ENCODE data around the gene SAMD3.
"Not testable (repeated sequence)": the region's sequence is repeated elsewhere in the genome, so short reads cannot be mapped to it uniquely, and the experiment has no call there.

Gene SAMD3

GRCh38 chr6:130128326-130128725 lies 94.4 kb downstream of the SAMD3 start:
- no peak for DNase-seq

GRCh38 chr6:130127195-130127594 lies 95.6 kb downstream of the SAMD3 start:
- no peak for DNase-seq

- DNase-seq, result no peak
Observed at GRCh38 chr6:130122243-130122642, 100.5 kb downstream of the SAMD3 start.

DNA sequence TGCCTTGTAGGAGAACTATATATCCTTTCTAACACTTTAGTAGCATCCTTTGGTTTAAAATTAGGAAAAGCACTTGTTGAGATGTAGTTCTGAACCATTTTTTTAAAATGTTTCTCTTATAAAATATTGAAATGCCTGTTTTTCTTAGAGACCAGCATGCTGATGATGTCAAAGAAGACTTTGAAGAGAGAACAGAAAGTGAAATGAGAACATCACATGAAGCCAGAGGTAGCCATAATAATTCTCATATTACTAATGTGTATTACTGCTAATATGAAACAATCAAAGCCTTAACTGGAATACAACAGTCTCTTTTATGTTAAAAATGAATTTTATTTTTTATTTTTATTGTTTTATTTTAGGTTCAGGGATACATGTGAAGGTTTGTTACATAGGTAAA lies 102.0 kb downstream of the SAMD3 start:
- DNase-seq, result no peak

DNA sequence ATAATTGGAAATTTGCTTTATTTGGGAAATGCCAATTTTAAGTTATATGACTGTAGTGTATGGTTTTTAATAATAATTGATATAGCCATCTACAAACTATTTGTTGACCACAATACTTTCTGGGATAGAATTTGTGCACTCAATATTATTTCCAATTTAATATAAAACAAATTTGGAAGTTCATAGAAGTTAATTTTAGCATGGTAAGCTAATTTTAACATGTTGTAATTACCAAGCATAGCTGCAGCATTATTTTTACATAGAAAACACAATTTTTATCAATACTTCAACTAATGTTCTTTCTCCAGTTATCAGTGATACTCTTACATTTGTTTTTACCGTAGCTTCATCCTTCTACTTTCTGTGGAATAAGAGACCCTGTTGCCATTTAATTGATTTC lies 103.5 kb downstream of the SAMD3 start:
- DNase-seq, result no peak

DNA sequence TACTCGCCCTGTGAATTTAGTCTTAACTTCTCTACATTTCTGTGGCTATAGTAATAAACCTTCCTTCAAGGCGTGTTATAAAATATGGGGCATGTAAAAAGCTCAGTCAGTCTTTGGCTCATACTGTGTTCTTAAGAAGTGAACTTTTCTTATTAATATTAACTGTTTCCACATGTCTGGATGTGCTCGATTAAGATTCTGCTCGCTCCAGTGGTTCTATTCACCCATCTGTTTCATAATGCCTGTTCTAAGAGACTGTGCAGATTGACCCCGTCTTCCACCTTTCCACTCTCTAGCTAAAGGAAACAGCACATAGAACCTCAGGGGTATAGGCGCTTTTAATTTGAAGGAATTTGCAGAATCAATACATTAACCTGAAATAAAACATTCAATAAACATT lies 104.5 kb downstream of the SAMD3 start:
- no peak for DNase-seq

DNA sequence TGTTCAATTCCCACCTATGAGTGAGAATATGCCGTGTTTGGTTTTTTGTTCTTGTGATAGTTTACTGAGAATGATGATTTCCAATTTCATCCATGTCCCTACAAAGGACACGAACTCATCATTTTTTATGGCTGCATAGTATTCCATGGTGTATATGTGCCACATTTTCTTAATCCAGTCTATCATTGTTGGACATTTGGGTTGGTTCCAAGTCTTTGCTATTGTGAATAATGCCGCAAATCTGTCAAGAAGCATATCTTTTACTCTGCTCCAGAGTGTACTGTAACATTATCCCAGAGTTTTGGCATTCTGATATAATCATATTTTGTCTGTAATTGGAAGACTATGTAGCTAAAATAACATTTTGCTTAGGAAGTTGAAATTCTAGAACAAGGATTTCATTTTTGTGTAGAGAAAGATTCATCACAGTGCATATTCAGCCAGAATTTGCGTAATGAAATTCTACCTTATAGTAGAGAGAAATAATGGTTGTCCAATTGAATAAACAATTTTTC lies 105.5 kb downstream of the SAMD3 start:
- not testable (repeated sequence) for DNase-seq

- no peak for DNase-seq
Observed at GRCh38 chr6:130116273-130116672, 106.5 kb downstream of the SAMD3 start.

DNA sequence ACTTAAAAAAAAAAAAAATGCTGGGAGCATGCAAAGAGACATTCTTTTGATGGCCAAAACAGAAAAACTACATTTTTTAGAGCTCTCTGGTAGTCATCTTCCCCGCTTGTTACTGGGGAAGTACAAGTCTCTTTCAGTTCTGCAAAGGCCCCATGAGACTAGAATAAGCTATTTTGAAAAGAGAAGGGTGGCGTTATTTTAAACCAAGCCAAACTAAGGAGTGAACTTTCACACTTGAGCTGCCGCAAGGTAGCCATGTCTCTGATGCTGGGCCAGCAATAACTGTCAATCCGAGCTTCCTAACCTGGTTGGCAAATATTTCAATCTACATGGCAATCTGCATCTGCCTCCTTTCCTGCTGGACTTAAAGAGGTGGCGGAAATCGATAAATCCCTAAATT lies 107.7 kb downstream of the SAMD3 start:
- DNase-seq, result no peak

DNA sequence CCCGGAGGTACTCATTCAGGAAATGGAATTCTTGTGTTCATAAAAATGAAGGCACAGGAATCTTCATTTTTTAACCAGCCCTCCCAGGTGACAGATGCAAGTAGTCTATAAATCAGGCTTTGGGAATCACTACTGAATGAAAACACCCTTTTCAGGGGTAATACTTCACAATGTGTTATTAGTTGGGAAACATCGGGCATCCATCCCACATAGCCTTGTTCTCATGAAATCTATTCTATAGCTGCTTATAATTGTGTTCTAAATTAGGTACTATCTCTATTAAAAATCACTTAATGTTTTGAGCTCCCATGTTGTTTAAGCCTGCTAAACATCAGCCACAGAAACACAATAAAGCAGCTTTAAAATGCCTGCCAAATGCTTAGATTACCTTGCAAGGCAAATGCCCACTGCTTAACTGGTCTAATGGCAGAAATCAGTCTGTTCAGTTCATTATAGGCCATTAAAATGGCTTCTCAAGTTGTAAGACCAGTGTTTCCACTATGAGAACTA lies 109.5 kb downstream of the SAMD3 start:
- DNase-seq, result no peak

GRCh38 chr6:130111031-130111430 lies 111.7 kb downstream of the SAMD3 start:
- no peak for DNase-seq

DNA sequence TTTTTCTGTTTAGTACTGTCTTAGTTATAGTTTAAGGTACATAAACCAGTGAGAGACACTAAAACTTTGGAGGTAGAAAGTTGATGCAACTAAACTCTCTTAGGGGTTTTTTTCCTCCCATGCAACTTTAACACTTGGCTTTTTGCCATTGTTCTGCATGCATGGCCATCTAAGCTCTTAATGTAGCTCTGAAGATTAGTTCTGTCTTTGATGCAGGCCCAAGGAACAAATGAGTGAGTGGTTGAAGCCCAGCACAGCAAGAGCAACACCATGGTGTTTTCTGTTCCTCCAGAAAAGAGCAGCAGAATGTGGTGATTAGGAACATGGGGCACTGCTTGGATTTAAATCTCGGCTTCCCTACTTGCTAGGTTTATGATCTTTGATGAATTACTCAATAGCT lies 115.0 kb downstream of the SAMD3 start:
- DNase-seq, result no peak

DNA sequence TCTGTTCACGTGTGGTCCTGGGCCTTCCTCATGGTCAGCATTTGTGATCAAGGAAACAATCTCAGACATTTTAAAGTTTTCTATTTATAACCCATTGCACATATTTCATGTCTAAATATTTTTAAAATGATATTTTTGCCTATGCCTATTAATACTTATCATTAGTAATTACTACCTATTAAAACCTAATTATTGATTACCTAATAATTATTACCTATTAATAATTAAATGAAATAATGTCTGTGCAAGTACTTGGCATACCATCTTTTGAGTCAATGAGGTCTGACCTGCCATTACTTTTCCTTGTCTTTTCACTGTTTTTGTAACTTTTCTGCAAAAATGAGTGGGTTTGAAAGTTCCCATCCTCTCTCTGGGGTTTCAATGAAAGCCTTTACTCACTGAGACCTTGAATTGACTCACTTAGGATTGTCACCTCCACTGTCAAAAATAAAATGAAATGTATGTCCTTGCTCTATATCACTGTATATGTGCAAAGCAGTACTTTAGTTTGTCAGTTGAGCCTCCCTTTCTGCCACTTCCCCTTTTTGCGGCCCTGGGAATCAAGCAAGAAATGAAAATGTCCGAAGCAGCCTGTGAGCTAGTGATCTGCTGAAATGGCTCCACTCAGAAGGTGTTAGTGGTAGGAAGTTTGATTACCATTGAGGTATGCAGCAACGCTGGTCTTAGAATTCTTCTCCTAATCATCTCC lies 116.6 kb downstream of the SAMD3 start:
- peak in 1 of 2 donors; percentile 69 for DNase-seq

- DNase-seq, result no peak
Observed at GRCh38 chr6:130099119-130099518, 123.6 kb downstream of the SAMD3 start.

DNA sequence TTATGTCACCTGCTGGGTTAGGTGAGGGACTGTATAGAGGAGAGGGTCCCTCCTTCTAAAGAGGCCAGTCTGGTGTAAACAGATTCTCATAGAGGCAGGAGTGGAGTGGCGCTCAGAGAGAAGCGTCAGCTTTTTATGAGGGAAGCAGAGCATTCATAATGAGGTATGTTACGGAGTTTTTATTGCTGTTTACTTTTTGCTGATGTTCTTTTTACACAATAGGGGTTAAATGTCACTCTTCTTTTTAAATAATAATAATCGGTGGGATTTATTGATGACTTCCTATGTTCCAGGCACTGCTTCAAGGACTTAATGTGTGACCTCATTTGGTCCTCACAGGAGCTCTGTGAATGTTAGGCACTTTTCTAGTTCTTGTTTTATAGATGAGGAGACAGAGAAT lies 124.4 kb downstream of the SAMD3 start:
- no peak for DNase-seq

All from bone marrow (tissue), 2 donors.